Fibroblast of pulmonary artery (primary cell): ENCODE results near the gene TMPRSS3.

ENCODE experiments used
- DNase-seq: peaks from one replicate; pipeline ENCODE4 v3.0.0-alpha.2; 2010; ENCODE audit warnings: low read depth
- H3K4me3 ChIP-seq: replicated peaks from 2 replicates; pipeline ENCODE4 v1.5.1; 2011; ENCODE audit warnings: low read depth, mild to moderate bottlenecking, control low read depth, low read length, moderate library complexity
- TF ChIP-seq, protein P1 (sequence below): IDR thresholded peaks from 2 replicates; pipeline ENCODE4 v1.5.1; 2011; ENCODE audit warnings: mild to moderate bottlenecking, control low read depth, low read length, inconsistent platforms; ENCODE audit errors: missing control alignments

The TMPRSS3 gene

DNA sequence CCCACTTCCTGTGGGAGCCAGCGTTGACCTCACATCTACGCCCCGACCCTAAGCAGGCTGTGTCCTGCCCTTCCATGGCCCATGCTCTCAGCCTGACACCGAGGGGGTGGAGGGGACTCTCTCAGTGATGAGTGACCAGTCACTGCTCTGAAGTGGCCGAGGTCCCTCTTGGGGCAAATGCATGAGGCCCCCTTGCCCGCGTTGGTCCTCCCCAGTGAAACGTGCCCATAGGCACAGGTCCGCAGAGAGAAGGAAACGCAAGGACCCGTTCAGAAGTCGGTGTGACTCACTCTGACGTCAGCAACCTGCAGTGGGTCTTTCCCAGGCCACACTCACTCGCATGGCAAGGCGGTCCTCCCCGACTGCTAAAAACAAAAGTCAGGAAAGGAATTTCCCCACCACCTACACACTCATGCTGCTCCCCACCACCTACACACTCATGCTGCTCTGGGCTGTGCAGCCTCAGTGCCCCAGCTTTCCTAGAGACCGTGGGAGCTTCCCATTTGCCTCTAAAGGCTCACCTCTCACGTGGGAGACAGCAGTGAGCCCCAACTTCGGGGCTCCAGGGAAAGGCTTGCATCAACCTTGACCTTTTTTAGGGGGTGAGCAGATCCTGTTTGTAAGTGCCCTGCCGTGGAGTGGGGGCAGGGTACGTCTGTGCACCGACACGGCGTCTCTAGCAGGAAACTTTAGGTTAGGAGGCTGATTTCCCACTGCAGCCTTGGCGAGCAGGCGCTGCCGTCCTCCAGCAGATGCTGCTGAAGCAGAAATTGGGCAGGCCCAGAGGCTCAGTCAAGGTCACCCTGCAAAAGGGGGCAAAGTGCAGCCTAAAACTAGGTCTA lies 19.3 kb upstream of the TMPRSS3 start:
- TF ChIP-seq, protein P1, sequence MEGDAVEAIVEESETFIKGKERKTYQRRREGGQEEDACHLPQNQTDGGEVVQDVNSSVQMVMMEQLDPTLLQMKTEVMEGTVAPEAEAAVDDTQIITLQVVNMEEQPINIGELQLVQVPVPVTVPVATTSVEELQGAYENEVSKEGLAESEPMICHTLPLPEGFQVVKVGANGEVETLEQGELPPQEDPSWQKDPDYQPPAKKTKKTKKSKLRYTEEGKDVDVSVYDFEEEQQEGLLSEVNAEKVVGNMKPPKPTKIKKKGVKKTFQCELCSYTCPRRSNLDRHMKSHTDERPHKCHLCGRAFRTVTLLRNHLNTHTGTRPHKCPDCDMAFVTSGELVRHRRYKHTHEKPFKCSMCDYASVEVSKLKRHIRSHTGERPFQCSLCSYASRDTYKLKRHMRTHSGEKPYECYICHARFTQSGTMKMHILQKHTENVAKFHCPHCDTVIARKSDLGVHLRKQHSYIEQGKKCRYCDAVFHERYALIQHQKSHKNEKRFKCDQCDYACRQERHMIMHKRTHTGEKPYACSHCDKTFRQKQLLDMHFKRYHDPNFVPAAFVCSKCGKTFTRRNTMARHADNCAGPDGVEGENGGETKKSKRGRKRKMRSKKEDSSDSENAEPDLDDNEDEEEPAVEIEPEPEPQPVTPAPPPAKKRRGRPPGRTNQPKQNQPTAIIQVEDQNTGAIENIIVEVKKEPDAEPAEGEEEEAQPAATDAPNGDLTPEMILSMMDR: no peak
- no peak overlapping the region for H3K4me3 ChIP-seq
- DNase-seq: peak; percentile 57

DNA sequence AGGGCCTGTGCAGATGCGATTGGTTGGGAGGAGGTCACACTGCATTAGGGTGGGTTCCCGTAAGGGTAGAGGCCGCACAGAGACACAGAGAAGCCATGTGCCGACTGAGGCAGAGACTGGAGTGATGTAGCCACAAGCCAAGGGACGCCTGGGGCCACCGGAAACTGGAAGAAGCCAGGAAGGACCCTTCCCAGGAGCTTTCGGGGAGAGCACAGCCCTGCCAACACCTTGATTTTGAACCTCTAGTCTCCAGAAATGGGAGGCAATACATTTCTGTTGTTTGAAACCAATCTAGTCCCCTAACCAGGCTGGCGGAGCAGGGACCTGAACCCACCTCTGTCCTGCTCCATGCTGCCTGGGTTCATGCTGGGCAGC lies 18.7 kb upstream of the TMPRSS3 start:
- no peak for DNase-seq
- TF ChIP-seq, protein P1: no peak
- H3K4me3 ChIP-seq: no peak overlapping the region

DNA sequence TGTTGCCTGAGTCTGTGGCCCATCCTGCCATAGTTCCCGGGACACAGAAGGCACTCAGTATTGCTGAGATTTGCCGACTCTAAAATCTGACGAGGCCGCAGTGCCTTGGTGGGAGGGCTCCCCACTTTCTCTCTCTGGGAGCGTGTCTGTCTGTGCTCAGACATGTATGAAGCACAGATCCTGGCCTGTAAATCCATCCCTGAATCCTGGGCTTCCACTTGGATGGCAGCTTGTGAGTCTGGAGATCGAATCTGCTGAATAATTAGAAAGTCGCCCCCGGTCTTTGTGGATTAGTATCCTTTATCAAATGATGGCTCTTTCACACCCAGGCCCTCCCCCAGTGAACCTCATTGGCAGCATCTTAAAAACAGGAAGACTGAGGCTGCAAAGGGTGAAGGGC lies 18.2 kb upstream of the TMPRSS3 start:
- no peak for DNase-seq
- H3K4me3 ChIP-seq: no peak overlapping the region
- TF ChIP-seq, protein P1: no peak

DNA sequence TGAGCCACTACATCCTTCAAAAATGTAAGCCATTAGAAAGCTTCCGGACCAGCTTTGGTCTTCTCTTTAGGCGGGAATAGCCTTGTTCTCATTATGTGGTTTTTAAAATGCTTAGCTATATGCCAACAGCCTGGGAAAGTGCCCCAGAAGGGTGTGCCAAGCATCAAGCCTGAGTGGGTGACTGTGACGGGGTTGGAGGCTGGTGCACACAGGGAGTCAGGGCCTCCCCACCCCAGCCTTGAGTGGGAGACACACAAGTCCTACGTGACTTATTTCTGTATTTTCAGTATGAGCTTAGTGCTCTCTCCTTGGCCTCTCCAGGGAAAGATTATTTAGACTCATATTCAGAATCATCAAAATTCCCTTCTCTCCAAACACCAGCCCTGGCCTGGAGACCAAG lies 17.6 kb upstream of the TMPRSS3 start:
- DNase-seq: no peak
- no peak overlapping the region for H3K4me3 ChIP-seq
- TF ChIP-seq, protein P1: no peak

DNA sequence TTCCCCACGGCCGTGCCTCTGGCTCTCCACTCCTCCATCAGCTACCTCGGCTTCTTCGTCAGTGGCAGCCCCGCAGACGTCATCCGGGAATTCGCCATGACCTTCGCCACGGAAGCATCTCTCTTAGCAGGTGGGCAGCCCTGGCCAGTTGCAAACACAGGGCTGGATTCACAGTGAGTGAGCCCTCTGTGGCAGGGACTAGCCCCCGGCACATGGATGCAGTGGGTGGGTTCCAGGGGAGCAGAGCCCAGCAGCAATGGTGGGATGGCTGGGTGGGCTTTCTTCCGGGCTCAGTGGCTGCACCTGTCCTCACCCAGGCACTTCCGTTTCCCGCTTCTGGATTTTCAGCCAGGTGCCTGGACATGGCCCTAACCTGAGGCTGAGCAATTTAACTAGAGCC lies 17.2 kb upstream of the TMPRSS3 start:
- TF ChIP-seq, protein P1: no peak
- no peak overlapping the region for H3K4me3 ChIP-seq
- DNase-seq: no peak

DNA sequence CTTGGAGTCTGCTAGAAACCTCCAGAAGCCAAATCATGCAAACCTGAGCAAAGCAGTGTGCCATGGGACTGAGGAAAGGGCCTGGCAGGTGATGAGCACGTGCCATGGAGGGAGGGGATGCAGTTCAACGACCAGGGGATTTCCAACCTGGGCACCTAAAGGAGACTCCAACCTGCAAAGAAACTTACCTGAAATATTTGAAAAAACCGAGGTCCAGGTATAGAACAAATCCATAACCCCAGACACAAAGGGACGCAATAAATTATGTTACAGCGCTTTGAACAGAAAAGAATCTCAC lies 16.7 kb upstream of the TMPRSS3 start:
- H3K4me3 ChIP-seq: no peak overlapping the region
- TF ChIP-seq, protein P1: no peak
- DNase-seq: no peak
